Activated CD8-positive, alpha-beta T cell treated with anti-CD3 and anti-CD28 coated beads, Interleukin-2, amount 10 ng/mL, durations not matched to agents 7 days and 5 days (primary cell): Measurements from ENCODE around the gene HOXA3. TPM values are rescaled to one million over a fixed set of nuclear protein-coding genes. Genes with fewer than 3 reads are reported as not detected.

ENCODE experiments used
- ATAC-seq: fragments of 150-1000 bp; cut with Tn5 transposase; one replicate; pipeline ENCODE4 v1.10.0; 2021; ENCODE audit warnings: moderate library complexity
- CTCF ChIA-PET: fragments of 350-600 bp; sonication (Branson Sonifier 250); formaldehyde crosslinking; loops from one replicate; lab custom pipeline; 2021; ENCODE audit warnings: antibody characterized with exemption; lab: Charles Lee
- POLR2A ChIA-PET: fragments of 350-600 bp; sonication (Branson Sonifier 250); formaldehyde crosslinking; loops from one replicate; lab custom pipeline; 2021; ENCODE audit warnings: antibody characterized with exemption; lab: Charles Lee
- DNase-seq: peaks from one replicate; pipeline ENCODE4 v3.0.0-alpha.2; 2020
- H3K27ac Mint-ChIP-seq: one replicate; pipeline ENCODE4 v1.8.0; 2021; ENCODE audit warnings: mild to moderate bottlenecking, mixed read lengths
- H3K27me3 Mint-ChIP-seq: one replicate; pipeline ENCODE4 v1.8.0; 2021; ENCODE audit warnings: low read depth, mixed read lengths
- H3K36me3 Mint-ChIP-seq: one replicate; pipeline ENCODE4 v1.8.0; 2021; ENCODE audit warnings: low read depth, mixed read lengths
- H3K4me1 Mint-ChIP-seq: one replicate; pipeline ENCODE4 v1.8.0; 2021; ENCODE audit warnings: low read depth, mixed read lengths
- H3K4me3 Mint-ChIP-seq: one replicate; pipeline ENCODE4 v1.8.0; 2021; ENCODE audit warnings: mild to moderate bottlenecking, mixed read lengths
- H3K9me3 Mint-ChIP-seq: one replicate; pipeline ENCODE4 v1.8.0; 2022; ENCODE audit warnings: mixed read lengths; ENCODE audit not compliant: insufficient read depth
- total RNA-seq, 2 experiments: library from RNA; stranded (reverse); gene quantifications; one replicate each; pipeline ENCODE4 v1.2.3, GENCODE V29; 2021

Gene HOXA3
- total RNA-seq, 2 experiments from 2014 or later: not detected

DNA sequence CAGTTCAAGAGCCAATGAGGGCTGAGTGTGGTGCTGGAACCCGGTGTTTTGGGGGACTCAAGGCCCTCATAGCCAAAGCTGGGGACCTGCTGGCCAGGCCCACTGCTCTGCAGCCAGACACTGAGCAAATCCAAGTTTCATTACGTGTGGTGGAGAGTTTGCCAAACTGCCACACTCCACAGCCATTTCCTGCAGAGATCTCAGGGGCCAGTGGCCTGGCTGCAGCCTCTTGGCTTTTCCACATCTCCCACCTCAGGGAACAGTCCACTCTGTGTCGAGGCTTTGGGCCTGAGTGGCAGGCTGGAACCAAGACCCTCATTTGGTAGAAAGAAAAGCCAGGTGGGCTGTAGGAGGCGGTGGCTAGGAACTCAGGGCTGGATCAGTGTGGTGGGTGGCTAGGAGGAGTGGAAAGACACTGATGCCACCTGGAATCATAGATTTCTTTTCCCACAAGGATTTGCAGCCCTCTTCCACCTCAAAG, 29.5 kb upstream of the HOXA3 start:
- Mint-ChIP-seq H3K9me3 (no peaks in the 10 kb centered on the region), H3K27ac (no peak overlapping the region), H3K4me3 (no peak overlapping the region), H3K4me1 (peaks cover 28% of the 10 kb centered on the region), H3K36me3 (peaks cover 4% of the 10 kb centered on the region), H3K27me3 (peaks cover 70% of the 10 kb centered on the region)
- DNase-seq: no peak
- POLR2A ChIA-PET: no interaction called here
- CTCF ChIA-PET: interaction anchor here (1.6 to 6.1 kb wide), 2 partner anchors 14 to 499 kb away, joined by 4 to 37 read pairs; no protein-coding TSS in a partner anchor
- no peak for ATAC-seq

DNA sequence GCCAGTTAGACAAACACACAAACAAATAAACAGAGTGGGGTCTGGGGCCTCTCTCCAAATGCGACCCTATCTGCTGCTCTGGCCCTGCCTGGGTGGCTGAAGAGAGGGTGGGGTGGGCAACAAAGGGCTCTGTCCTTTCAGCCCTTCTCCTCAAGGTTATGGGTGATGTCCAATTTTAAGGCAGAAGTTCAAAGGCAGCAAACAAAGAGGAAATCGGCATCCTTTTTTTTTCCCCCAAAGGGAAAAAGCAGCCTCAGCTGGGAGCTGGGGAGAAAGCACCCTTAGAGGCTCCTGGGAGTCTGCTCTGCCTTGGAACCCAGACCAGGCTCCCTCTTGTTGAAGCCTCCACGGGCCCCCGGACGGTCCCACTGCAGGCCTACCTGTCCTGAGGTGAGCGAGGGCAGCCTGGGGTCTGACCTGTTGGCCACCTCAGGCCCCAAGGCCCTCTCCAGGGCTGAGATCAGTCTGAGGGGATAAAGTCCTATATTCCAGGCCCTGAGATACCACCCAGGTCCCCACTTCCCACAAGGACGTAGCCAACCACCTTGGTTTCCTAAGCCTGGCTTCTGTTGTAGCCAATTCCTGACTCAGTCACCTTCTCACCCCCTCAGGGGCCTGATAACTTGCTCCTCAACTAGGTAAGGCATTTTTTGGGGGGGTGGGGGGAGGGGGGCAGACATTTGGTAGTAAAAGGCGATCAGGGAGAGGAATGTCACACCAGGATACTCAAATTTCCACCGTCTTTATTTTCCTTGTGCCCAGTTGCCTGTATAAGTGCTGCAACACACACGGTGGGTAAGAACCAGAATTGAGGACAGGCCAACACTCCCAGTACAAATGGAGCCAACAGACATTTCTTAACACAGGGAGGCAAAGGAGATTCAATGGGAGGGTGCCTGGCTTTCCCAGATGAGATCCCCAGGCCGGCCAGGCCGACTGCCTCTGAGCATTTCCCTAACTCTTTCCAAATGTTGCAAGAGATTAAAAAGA, 28.3 kb upstream of the HOXA3 start:
- POLR2A ChIA-PET: no interaction called here
- no peak for ATAC-seq
- Mint-ChIP-seq H3K4me1 (peaks cover 23% of the 10 kb centered on the region), H3K27ac (no peak overlapping the region), H3K4me3 (no peak overlapping the region), H3K9me3 (no peaks in the 10 kb centered on the region), H3K27me3 (peaks cover 64% of the 10 kb centered on the region), H3K36me3 (peaks cover 4% of the 10 kb centered on the region)
- no peak for DNase-seq
- CTCF ChIA-PET: interaction anchor here (0.6 to 2.8 kb wide), 15 partner anchors 9 to 863 kb away, joined by 3 to 25 read pairs (median 4); no protein-coding TSS in a partner anchor

DNA sequence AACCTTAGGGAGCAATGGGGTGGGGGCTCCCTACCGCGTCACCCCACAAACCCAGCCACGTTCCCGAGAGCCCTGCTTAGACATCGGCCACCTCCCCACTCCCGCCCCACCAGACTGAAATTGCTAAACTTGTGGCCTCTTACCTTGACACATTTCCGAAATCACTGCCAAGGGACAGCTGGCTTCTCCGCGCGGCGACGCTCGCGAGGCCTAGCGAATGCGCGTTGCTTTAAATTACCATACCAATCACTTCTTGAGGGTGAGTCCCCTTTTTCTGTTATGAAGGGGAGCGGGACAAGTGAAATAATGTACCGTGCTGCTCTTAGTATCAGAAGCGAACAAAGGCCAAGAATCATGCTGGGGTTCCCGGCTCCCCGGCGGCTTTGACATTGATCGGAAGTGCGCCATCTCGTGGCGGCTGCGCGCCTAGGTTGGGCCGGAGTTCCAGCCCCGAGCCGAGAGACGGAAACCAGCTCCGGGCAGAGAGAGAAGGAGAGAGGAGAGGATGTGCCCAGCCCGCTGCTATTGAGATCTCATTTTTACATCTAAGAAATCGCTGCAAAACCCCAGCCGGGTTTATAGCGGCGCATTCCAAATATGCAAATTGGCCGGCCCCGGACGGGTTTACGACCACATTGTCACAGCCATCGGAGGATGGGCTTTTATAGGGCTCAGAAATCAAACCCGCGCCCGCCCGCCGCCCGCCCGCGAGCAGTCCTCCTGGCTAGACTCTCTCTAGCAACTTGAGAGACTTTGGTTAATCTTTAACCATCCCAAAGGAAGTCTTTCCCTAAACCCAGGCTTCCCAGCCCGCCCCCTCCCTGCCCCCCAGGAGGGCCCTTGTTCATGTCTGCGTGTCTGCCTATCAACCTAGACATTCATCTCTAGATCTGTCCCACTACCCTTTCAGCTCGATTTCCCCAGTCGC, 27.4 kb upstream of the HOXA3 start:
- peaks cover 63% of the 10 kb centered on the region for H3K27me3 Mint-ChIP-seq
- CTCF ChIA-PET: interaction anchor here (0.6 to 2.8 kb wide), 18 partner anchors 9 to 862 kb away, joined by 3 to 25 read pairs (median 4); no protein-coding TSS in a partner anchor
- H3K9me3 Mint-ChIP-seq: no peaks in the 10 kb centered on the region
- H3K4me1 Mint-ChIP-seq: peaks cover 15% of the 10 kb centered on the region
- H3K27ac Mint-ChIP-seq: no peak overlapping the region
- ATAC-seq (peak; percentile 59), DNase-seq (peak; percentile 62)
- H3K4me3 Mint-ChIP-seq: no peak overlapping the region
- H3K36me3 Mint-ChIP-seq: peaks cover 5% of the 10 kb centered on the region
- POLR2A ChIA-PET: no interaction called here

DNA sequence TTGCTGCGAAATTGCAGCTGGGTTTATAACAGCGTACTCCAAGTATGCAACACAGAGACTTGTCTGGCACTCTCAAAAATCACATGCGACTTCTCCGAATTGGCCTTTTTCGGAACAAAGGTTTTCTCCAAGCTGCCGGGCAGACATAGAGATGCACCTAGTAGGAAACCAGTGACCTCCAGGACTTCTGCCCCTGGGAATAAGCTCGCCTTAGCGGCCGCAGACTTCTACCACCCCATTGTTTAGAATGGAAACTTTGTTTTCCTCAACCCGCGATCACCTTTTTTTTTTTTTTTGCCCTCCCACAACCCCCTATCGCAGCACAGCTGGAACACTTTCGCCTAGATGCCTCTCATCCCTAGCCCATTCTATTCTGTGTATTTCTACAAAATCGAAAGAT, 26.6 kb upstream of the HOXA3 start:
- Mint-ChIP-seq H3K27me3 (peaks cover 62% of the 10 kb centered on the region), H3K4me3 (no peak overlapping the region), H3K27ac (no peak overlapping the region), H3K9me3 (no peaks in the 10 kb centered on the region), H3K36me3 (peaks cover 3% of the 10 kb centered on the region), H3K4me1 (peaks cover 10% of the 10 kb centered on the region)
- POLR2A ChIA-PET: no interaction called here
- CTCF ChIA-PET: interaction anchor here (1.2 to 2.8 kb wide), 10 partner anchors 9 to 496 kb away, joined by 4 to 25 read pairs (median 6); no protein-coding TSS in a partner anchor
- DNase-seq (no peak), ATAC-seq (no peak)

DNA sequence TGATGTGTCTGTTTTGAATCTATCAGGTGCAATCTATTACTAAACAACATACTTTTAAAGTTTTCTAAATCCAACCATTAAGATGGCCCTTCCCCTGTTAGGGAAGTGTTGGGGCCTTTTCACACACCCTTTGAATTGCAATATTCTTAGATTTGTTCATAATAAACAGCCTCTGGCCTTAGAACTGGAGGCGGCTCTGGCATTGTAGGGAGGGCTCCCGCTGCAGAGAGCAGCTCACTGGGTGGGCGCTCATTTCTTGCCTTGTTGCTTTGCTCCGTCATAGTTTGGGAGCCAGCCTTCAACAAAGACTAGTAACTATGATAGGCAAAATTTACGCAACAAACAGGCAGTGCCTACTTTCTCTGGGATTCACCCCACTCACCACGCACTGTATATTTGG, 26.0 kb upstream of the HOXA3 start:
- H3K36me3 Mint-ChIP-seq: peaks cover 3% of the 10 kb centered on the region
- peaks cover 7% of the 10 kb centered on the region for H3K4me1 Mint-ChIP-seq
- ChIA-PET CTCF (interaction anchor here (1.2 to 2.8 kb wide), 4 partner anchors 11 to 495 kb away, joined by 4 to 25 read pairs (median 14); no protein-coding TSS in a partner anchor), POLR2A (no interaction called here)
- H3K4me3 Mint-ChIP-seq: no peak overlapping the region
- no peak overlapping the region for H3K27ac Mint-ChIP-seq
- H3K9me3 Mint-ChIP-seq: no peaks in the 10 kb centered on the region
- ATAC-seq (no peak), DNase-seq (no peak)
- H3K27me3 Mint-ChIP-seq: peaks cover 57% of the 10 kb centered on the region

DNA sequence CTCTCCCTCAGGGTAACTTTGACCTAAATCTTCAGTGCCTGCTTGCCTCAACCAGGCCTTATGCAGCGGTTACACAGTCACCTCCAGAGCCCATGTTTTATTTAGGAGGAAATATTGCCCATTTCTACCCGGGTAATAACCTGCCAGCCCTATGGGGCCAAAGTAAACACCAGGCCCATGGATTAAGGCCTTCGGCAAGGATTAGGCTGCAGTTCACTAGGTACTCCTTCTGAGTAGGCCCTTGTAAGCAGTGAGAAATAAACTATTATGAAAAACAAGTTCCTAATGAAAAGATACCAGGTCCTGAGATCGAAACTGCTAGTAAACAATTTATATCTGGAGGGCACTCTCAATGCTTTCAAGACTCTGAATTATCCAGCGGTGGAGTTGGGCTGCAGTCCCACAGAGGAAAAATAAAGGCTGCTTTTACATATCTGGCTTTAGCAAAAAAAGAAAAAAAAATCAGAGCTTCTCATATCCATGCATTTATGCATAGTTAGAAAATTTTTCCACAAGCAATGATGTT, 25.5 kb upstream of the HOXA3 start:
- Mint-ChIP-seq H3K27ac (no peak overlapping the region), H3K27me3 (peaks cover 55% of the 10 kb centered on the region), H3K4me1 (peaks cover 7% of the 10 kb centered on the region), H3K4me3 (no peak overlapping the region), H3K9me3 (no peaks in the 10 kb centered on the region), H3K36me3 (peaks cover 3% of the 10 kb centered on the region)
- no peak for DNase-seq
- ATAC-seq: no peak
- ChIA-PET POLR2A (no interaction called here), CTCF (interaction anchor here (0.7 to 2.8 kb wide), 3 partner anchors 12 to 18 kb away, joined by 3 to 23 read pairs (median 6); no protein-coding TSS in a partner anchor)

DNA sequence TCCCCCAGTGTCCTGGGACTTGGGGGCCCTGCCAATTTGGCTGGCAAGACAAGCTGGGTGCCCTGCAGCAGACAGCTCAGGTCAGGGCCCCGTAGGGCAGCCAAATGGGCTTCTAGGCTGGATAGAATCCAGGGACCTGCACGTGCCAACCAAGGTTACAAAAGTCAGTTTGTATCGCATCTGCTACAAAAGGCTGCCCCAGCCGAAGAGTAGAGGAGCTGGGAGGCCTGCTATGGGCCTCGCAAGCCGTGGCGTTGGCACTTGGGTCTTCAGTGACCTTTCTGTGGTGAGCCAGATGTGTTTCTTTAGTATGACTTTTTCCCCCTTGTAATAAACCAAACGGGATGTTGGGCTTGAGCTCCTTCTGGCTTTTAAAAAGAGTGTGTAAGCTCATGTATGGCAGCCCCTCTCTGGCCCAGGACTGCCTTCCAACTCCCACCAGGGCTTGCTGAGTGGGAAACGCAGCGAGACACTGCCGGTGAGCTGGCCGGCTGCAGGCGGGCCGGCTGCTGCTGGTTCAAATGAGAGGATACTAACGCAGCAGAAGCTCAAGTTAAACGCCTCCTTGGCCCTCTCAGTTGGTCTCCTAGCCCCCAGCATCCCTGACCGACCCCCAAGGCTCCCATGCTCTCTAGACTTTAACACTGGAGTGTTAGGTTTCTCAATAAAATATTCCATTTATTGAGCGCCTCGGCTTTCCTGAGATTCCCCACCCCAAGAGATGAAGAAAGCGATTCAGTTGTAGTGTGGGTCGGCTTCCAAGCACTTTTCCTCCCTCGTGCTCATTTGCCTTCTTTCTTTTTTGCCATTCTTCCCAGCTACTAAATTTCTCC, 24.8 kb upstream of the HOXA3 start:
- H3K4me1 Mint-ChIP-seq: peaks cover 9% of the 10 kb centered on the region
- H3K4me3 Mint-ChIP-seq: no peak overlapping the region
- POLR2A ChIA-PET: no interaction called here
- CTCF ChIA-PET: interaction anchor here (0.6 to 2.4 kb wide), 5 partner anchors 13 to 452 kb away, joined by 3 to 13 read pairs (median 3); no protein-coding TSS in a partner anchor
- DNase-seq: no peak
- H3K36me3 Mint-ChIP-seq: peaks cover 3% of the 10 kb centered on the region
- ATAC-seq: no peak
- no peak overlapping the region for H3K27ac Mint-ChIP-seq
- H3K27me3 Mint-ChIP-seq: peaks cover 54% of the 10 kb centered on the region
- H3K9me3 Mint-ChIP-seq: no peaks in the 10 kb centered on the region

DNA sequence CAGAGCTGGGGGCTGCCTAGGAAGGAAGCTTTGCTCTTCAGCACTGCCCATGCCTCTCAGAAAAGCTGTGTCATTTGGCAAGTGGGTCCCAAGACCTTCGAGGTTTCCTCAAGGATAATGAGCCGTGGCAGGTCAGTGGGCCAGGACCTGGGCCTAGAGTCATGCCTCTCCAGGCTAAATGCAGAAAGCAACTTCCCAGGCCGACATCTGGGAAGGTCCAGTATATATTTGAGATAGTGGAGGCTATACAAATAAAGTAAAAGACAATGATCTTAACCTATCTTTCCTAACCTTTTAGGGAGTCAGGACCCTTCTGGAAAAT, 24.1 kb upstream of the HOXA3 start:
- H3K4me1 Mint-ChIP-seq: peaks cover 14% of the 10 kb centered on the region
- no peak for DNase-seq
- ATAC-seq: no peak
- H3K9me3 Mint-ChIP-seq: no peaks in the 10 kb centered on the region
- CTCF ChIA-PET: interaction anchor here (0.9 to 2.4 kb wide), 4 partner anchors 16 to 495 kb away, joined by 3 to 13 read pairs (median 4); no protein-coding TSS in a partner anchor
- H3K36me3 Mint-ChIP-seq: peaks cover 7% of the 10 kb centered on the region
- POLR2A ChIA-PET: no interaction called here
- H3K27ac Mint-ChIP-seq: no peak overlapping the region
- peaks cover 56% of the 10 kb centered on the region for H3K27me3 Mint-ChIP-seq
- no peak overlapping the region for H3K4me3 Mint-ChIP-seq

DNA sequence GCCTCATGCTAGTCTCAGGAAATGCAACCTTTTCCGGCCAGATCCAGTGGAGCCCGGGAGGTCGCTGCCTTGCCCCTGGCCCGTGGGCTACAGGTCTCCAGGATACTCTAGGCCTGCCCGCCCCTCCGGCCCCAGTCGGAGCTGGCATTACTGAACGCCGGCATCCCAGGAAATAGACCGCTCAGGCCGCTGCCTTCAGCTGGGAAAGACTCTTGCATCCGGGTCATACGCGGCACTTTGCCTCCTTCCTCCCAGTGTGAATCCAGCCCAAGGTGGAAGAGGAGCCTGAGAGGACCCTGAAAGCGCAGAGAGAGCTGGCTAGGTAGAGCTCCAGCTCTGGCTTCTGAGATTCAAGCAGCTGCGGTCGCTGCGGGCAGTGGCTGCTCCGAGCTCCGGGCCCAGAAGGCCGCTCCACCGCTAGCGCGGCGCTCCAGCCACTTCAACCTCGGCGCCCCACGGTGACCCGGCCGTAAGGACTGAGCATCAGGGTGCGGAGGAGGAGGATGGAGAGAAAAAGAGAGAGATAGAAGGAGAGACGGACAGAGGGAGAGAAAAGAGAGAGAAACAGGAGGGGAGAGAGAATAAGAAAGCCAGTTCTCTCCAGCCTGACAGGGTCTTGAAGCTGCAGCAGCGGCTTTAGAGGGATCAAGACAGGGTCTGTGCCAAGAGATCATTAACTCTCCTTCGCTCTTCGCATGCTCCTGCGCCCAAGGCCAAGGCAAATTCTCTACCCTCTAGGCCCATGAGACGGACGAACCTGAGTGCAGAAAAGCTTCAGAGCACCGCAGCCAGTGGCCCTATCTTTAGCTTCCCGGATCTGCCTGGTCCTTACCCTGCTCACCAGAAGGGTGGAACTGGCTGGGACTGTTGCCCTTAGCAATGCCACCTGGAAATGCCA, 23.5 kb upstream of the HOXA3 start:
- DNase-seq: no peak
- H3K4me1 Mint-ChIP-seq: peaks cover 15% of the 10 kb centered on the region
- ATAC-seq: no peak
- no peak overlapping the region for H3K4me3 Mint-ChIP-seq
- no peak overlapping the region for H3K27ac Mint-ChIP-seq
- no peaks in the 10 kb centered on the region for H3K9me3 Mint-ChIP-seq
- H3K36me3 Mint-ChIP-seq: peaks cover 7% of the 10 kb centered on the region
- H3K27me3 Mint-ChIP-seq: peaks cover 56% of the 10 kb centered on the region
- CTCF ChIA-PET: interaction anchor here (0.9 to 2.4 kb wide), 4 partner anchors 15 to 494 kb away, joined by 3 to 13 read pairs (median 4); no protein-coding TSS in a partner anchor
- POLR2A ChIA-PET: no interaction called here
